RWPE1 (cell line): Measurements from ENCODE around the gene ANKRD30B.
"Not testable (repeated sequence)": the region's sequence is repeated elsewhere in the genome, so short reads cannot be mapped to it uniquely, and the experiment has no call there.

Experiments
- CTCF ChIA-PET: fragments of 350-600 bp; sonication (Branson Sonifier 250); formaldehyde crosslinking; extraction: SDS; loops from one replicate; lab custom pipeline; 2021; lab: Yijun Ruan, JAX
- POLR2A ChIA-PET: fragments of 400-600 bp; formaldehyde crosslinking; extraction: SDS; loops from one replicate; lab custom pipeline; 2020; ENCODE audit warnings: antibody characterized with exemption; ENCODE audit not compliant: low non-redundant PET; lab: Yijun Ruan, JAX
- DNase-seq: peaks from one replicate; pipeline ENCODE4 v3.0.0; 2012; ENCODE audit warnings: low spot score
- H3K27ac ChIP-seq: fragments of 450-650 bp; 2 replicates; pipeline ENCODE4 v1.5.1; 2017
- CTCF ChIP-seq: fragments of 450-650 bp; conservative IDR thresholded peaks from 2 replicates; pipeline ENCODE4 v1.5.1; 2017; ENCODE audit warnings: low read depth, mild to moderate bottlenecking

Gene ANKRD30B

GRCh38 chr18:14747513-14748474, at the start of gene ANKRD30B:
ANKRD30B (plus strand) TSS chr18:14748172; CDS start chr18:14748420, 248 bp downstream.
- ChIA-PET POLR2A (no interaction called here), CTCF (interaction anchor here (0.6 kb wide), 1 partner anchor 289 kb away, joined by 3 read pairs; no protein-coding TSS in a partner anchor)
- TF ChIP-seq CTCF = no peak
- no peak for DNase-seq
- H3K27ac ChIP-seq = no peak within 1 kb of the TSS

GRCh38 chr18:14701286-14702040, 46.5 kb upstream of the ANKRD30B start:
- POLR2A ChIA-PET, H3K27ac ChIP-seq, CTCF ChIA-PET, DNase-seq: not testable (repeated sequence)

- DNase-seq, POLR2A ChIA-PET, H3K27ac ChIP-seq, CTCF ChIA-PET: not testable (repeated sequence)
Measured at GRCh38 chr18:14709761-14710160, 38.2 kb upstream of the ANKRD30B start.

GRCh38 chr18:14721569-14721968, 26.4 kb upstream of the ANKRD30B start:
- CTCF ChIA-PET, POLR2A ChIA-PET, H3K27ac ChIP-seq, DNase-seq: not testable (repeated sequence)

GRCh38 chr18:14739056-14739455, 8.9 kb upstream of the ANKRD30B start:
- H3K27ac ChIP-seq, POLR2A ChIA-PET, CTCF ChIA-PET, DNase-seq: not testable (repeated sequence)

- H3K27ac ChIP-seq = no peak overlapping the region
- no peak for DNase-seq
- POLR2A ChIA-PET = no interaction called here
- CTCF ChIA-PET = no interaction called here
- TF ChIP-seq CTCF = no peak
Measured at GRCh38 chr18:14746897-14747296, 1.1 kb upstream of the ANKRD30B start.

GRCh38 chr18:14748496-14748895, 524 bp downstream of the ANKRD30B start:
- no peak overlapping the region for H3K27ac ChIP-seq
- TF ChIP-seq CTCF = no peak
- CTCF ChIA-PET = interaction anchor here (0.6 kb wide), 1 partner anchor 289 kb away, joined by 3 read pairs; no protein-coding TSS in a partner anchor
- DNase-seq = no peak
- POLR2A ChIA-PET = no interaction called here

GRCh38 chr18:14763566-14763965, 15.6 kb downstream of the ANKRD30B start:
- POLR2A ChIA-PET, DNase-seq, H3K27ac ChIP-seq, CTCF ChIA-PET: not testable (repeated sequence)

GRCh38 chr18:14767474-14767873, 19.5 kb downstream of the ANKRD30B start:
- no peak for DNase-seq
- ChIA-PET CTCF (no interaction called here), POLR2A (no interaction called here)
- no peak overlapping the region for H3K27ac ChIP-seq
- TF ChIP-seq CTCF = no peak
